ENCODE measurements around the gene CA12.

CA12 gene

DNA sequence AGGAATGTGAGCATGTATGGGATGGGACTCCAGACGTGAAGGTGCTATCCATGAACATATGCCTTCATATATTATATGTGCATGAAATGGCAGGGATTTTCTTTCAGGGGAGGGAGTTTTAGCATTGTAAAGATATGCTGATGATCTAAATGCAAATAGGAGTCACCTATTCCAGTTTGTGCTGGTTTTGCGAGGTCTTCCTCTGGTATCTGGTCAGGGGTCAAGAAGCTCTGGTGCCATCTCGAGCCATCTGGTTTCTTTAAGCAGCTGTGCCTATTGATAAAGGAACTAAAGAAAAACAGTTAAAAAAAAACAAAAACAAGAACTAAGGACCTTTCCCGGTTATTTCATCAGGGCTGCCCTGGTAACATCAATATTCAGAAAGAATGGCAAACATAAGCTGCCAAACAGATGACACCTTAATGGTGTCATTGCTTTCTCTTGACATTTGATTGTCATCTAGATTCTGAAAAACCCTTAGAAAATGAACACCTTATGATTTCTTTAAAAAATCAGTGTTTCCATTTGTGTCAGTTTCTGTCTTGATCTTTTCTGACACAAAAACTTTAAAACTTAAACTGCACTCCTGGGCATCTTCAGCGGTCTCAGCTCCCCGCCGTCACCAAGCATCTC is 81.6 kb downstream of the CA12 start:
- DNase-seq: no peak

DNA sequence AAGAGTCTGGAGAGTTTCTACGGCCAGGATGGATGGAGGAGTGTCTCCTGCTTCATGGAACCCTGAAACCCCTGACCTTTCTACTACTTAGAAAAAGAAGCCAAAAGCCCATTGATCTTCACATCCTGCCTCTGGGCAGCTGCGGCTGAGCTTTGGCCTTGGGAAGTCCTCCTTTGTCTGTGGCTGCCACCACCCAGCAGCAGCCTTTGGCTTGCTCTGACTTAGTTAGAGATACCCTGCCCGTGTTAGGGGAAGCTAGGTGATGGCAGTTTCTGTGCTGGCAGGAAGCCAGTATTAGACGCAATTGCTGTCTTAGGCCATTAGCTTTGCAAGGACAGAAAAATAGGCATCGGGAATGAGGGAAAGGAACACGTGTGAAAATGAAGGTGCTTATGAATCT is 85.5 kb downstream of the CA12 start:
- DNase-seq: no peak

DNA sequence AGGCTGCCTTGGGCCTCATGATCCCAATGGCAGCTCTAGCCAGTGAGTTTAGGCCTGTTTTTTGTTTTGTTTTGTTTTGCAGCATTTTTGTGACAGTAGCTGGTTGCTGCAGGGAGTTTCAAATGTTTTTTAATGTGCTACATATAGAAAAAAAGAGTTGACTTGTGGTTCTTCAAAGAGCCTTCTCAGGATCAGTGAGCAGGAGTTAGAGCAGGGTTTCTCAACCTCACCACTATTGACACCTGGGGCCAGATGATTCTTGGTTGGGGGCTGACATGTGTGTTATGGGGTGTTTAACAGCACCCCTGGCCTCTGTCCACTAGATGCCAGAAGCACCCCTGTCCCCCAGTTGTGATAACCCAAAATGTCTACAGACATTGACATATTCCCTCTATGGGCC is 86.3 kb downstream of the CA12 start:
- no peak for DNase-seq

DNA sequence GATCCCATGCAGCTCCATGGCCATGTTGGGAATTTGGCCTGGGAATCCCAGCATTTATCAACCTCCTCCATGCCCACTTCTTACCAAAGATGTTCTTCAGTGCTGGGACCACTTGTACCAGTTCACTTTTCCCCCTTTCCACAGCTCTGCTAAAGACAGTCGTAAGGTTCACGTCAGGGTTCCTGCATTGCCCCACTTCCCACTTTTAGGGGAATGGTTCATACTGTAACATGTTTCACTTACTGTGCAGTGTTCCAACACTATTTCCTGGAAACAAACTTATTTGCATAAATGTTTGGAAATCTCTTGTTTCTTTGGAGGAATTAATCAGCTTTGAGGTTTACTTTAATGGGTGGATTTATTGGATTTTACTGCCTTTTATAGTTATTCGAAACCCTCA is 87.3 kb downstream of the CA12 start:
- DNase-seq: no peak

DNA sequence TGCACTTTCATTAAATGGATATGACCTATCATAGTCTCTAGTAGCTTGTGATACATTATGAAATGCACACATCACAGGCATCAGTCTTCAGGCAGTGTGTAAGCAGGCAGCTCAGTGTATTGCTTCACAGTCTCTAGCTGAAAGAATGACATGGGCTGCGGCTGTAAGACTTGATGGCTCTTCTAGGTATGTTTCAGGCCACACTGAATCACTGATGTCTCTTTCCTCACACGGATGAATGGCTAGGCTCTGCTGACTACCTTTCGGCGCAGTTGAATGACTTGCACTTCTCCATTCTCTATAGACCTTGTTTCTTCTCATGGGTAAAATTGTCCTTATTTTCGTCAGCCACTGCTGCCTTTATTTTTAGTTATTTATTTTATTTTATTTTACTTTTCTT is 88.9 kb downstream of the CA12 start:
- DNase-seq: no peak

DNA sequence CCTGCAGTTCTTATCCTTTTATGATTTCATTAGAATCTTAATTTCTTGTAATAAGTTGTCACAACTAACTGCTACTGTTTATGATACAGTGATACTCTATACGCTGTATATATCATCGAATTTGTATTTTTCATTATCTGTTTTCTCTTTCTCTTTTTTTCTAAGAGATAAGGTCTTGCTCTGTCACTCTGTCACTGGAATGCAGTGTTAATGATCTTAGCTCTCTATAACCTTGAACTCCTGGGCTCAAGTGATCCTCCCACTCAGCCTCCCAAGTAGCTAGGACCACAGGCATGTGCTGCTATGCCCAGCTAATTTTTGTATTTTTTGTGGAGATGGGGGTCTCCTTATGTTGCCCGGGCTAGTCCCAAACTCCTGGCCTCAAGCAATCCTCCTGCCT is 89.4 kb downstream of the CA12 start:
- DNase-seq: no peak

DNA sequence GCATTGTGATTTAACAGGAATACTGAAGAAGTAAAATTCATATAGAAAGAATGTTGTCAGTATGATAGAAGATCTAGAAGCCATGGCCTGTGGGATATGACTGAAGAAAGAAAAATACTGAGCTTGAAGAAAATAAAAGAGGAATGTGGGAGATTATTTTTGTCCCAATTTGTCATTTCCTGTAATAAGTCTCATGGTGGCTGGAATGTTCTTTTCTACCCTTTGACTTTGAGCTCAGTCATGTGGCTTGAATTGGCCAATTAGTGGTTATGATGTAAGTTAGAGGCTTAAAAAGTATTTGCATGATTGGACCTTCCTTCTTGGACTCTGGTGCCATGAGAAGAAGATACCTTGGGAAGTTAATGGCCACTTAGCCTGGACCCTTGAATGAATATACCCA is 90.1 kb downstream of the CA12 start:
- DNase-seq: no peak

DNA sequence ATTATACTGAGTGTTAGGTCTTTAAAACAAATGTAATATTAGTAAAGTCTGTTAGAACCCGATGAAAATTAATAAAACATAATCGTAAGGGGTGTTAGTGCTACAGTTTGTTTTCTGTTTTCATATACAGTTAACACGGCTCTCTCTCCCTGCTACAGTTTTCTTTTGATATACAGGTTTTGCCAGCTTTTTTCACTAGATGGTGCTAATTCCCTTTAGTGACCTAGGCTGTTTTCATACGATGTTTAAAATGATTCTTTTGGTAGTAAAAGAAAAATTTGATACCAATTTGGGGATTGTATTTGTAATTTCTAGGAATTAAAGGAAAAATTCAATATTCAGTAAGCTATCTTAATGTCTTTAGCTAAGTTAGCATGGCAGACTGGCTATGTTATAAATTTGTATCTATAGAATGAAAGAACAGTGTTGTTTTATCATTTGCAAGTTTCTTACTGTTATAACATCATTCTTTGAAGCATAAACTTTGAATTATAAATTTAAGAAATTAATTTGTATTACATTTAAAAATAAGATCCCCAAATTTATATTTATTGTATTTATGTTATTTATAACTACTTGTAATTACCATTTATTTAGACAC is 92.8 kb downstream of the CA12 start:
- no peak for DNase-seq

DNA sequence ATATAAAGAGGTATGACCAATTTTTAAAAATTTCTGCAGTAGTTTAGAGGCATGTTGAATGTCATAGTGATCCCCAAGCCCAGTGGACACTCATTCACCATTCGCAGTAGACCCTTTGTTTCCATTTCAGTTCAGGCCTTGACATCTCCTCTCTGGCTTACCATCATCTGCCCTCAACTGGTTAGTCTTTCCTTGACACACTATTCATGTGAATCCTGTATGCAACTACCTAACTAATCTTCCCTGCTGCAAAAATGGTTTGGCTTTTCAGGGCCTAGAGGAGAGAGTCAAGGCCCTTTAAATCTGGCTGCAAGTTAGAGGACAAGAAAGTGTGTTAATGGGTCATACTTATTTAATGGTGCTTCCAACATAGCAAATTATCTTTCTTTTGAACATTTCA is 93.3 kb downstream of the CA12 start:
- DNase-seq: no peak

DNA sequence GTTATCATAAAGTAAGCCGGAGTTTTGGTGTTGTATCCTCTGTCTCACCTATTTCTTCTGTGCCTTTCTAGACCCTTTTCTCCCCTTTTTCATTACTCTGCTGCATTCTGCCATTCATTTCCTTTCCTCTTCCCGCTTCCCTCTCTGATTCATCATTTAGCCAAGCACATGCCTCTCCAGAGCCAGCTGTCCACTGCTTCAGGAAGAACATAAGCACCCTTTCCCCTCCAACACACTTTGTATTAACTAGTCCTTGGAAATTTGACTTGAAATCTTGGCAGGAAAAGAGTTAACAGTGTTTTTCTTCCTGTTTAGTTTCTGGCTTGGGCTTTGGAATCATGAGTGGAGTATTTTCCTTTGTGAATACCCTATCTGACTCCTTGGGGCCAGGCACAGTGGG is 94.5 kb downstream of the CA12 start:
- DNase-seq: no peak

DNA sequence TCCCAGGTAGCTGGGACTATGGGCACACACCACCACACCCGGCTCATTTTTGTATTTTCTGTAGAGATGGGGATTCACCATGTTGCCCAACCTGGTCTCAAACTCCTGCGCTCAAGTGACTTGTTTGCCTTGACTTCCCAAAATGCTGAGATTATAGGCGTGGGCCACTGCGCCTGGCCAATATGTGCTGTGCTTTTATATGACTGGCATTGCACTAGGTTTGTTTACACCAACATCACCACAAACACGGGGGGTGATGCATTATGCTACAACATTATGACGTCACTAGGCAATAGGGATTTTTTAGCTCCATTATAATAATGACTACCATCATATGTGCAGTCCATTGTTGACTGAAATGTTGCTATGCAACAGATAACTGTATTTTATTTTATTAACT is 97.3 kb downstream of the CA12 start:
- no peak for DNase-seq

DNA sequence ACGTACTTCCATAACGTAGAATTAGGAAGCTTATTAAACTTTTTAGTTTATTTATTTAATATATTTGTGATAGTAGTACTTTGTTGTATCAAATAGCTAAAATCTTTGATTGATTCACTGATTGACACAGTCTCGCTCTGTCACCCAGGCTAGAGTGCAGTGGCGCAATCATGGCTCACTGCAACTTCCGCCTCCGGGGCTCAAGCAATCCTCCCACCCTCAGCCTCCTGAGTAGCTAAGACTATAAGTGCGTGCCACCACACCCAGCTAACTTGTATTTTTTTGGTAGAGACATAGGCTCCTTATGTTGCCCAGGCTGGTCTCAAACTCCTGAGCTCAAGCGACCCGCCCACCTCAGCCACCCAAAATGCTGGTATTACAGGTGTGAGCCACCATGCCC is 98.5 kb downstream of the CA12 start:
- no peak for DNase-seq

DNA sequence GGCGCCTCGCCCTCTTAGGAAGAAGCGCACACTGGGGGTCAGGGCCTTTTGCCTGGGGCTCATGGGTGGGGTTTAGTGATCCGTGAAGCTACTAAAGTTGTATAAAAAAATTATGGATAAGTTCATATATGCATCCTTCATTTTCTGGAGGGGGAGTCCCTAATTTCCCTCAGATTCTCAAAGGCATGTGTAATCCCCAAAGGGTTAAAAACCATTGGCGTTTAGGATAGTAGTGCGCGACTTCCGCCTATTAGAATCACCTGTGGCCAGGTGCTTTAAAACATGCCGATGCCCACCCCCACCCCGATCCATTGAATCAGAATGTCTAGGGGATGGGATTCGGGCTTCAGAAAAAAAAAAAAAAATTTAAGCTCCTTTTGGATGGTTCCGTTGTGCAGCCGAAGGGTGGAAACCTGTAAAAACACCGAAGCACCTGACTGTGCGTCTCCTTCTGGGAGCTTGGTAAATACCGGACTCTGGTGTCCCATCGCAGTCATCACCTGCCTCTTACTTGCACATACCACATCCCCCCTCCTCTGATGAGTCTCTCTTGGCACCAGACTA is 103.7 kb downstream of the CA12 start:
- no peak for DNase-seq

DNA sequence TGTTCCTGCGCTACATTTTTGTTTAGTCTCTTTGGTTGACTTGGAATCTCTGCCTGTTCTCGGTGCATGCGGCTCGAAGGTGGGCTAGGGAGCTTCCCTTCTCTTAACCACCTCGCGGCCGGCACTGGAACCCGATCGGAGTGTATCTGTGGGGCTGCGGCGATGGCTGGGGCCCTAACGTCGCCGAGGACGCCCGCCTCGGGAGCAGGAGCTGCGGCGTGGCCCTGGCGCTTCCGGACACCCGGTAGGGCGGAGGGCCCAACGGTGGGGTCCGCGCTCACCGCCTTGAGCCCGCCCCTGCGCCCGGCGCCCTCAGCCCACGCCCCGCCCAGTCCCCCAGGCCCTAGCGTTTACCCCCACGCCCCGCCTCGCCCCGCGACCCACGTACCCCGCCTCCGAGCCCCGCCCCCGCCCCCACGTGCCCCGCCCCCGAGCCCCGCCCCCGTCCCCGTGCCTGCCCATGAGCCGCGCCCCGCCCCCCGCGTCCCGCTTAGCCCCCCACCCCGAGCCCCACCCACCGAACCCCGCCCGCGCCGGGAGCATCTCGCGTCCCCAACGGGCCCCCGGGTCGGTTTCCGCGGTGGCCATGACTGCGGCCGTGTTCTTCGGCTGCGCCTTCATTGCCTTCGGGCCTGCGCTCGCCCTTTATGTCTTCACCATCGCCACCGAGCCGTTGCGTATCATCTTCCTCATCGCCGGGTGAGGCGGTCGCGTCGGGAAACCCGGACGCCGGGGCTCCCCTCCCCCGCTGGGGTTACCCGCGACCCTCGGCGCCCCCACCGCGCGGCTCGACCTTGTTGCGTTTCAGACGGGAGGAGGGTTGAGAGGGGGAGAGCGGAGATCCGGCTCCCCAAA is 104.4 kb downstream of the CA12 start, which contains the start of gene APH1B:
APH1B (plus strand) TSS at position 568 of the 855 bp plus-strand sequence; CDS start at position 587, 19 bp downstream.
- DNase-seq: peak; percentile 27

DNA sequence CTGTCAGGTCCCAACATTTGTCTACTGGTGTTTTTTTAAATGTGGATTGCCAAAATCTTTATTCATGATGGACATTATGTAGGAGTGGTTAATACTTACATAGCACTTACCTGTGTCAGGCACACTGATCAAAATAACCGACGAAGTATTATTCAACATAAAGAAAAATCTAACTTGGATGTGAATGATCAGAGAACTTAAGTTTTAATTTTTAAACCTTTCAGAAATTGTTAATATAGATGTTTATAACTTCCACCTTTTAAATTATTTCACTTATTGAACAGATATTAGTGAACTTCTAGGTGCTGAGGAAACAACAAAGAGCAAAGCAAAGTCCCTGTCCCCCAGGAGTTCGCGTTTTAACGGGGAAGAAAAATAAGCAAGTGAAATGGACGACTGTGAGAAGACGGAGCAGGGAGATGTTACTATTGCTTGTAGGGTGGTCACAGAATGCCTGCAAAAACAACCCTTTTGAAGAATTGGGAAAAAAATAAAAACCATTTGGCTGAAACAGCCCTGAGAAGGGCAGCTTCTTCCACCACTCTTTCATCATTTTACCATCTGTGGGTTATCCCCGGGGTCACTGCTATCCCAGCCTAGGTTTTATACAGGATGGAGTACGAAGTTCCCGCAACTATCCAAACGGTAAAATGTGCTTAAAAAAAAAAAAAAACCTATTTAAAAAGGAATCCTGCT is 105.2 kb downstream of the CA12 start:
- DNase-seq: no peak

DNA sequence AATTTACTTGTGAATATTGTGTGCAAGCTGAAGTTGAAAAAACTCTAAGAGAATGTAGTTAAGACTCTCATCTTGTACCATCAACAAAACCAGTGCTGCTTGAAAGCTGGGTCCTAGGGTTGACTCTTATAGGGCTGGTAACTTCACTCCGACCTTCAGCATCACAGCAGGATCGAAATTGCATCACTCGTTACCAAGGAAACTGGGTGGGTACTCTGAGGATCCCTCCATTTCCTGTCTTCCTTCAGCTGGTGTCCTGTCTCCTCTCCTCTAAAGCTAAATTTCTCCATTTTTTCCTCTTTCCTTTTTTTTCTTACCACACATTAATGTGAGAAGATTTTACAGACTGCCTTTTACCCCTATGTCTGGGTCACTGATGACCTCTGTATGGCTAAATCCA is 107.2 kb downstream of the CA12 start:
- DNase-seq: no peak

Data from GOT3 (cell line).